CD4-positive, alpha-beta T cell treated with Interferon alpha-2 for 1 hour (primary cell): ENCODE data around the gene CEP70.
"Not testable (repeated sequence)": the region's sequence is repeated elsewhere in the genome, so short reads cannot be mapped to it uniquely, and the experiment has no call there.

Experiments used
- DNase-seq, 2 donors: peaks; one replicate each; pipeline ENCODE4 v3.0.0-alpha.2; 2020 to 2022

CEP70 gene

GRCh38 chr3:138498991-138499390 is 95.1 kb downstream of the CEP70 start:
- no peak for DNase-seq

- no peak for DNase-seq
Measured at GRCh38 chr3:138497851-138498250, 96.2 kb downstream of the CEP70 start.

GRCh38 chr3:138497021-138497420 is 97.0 kb downstream of the CEP70 start:
- DNase-seq = no peak

GRCh38 chr3:138496436-138496835 is 97.6 kb downstream of the CEP70 start:
- no peak for DNase-seq

- DNase-seq = not testable (repeated sequence)
Measured at GRCh38 chr3:138495638-138496037, 98.4 kb downstream of the CEP70 start.

GRCh38 chr3:138494607-138494929 is 99.5 kb downstream of the CEP70 start:
- no peak for DNase-seq

- no peak for DNase-seq
Measured at GRCh38 chr3:138493804-138494606, 100.1 kb downstream of the CEP70 start.

GRCh38 chr3:138492980-138493675 is 100.9 kb downstream of the CEP70 start:
- DNase-seq = no peak

- DNase-seq = no peak
Measured at GRCh38 chr3:138491971-138492370, 102.1 kb downstream of the CEP70 start.

- not testable (repeated sequence) for DNase-seq
Measured at GRCh38 chr3:138486580-138486979, 107.5 kb downstream of the CEP70 start.

GRCh38 chr3:138484672-138485071 is 109.4 kb downstream of the CEP70 start:
- not testable (repeated sequence) for DNase-seq

GRCh38 chr3:138479438-138479863 is 114.6 kb downstream of the CEP70 start:
- peak in 1 of 2 donors; percentile 33 for DNase-seq

- DNase-seq = no peak
Measured at GRCh38 chr3:138477801-138478200, 116.3 kb downstream of the CEP70 start.

GRCh38 chr3:138477120-138477519 is 116.9 kb downstream of the CEP70 start:
- no peak for DNase-seq

- DNase-seq = no peak
Measured at GRCh38 chr3:138476526-138476925, 117.5 kb downstream of the CEP70 start.

GRCh38 chr3:138474163-138474562 is 119.9 kb downstream of the CEP70 start:
- no peak for DNase-seq

- no peak for DNase-seq
Measured at GRCh38 chr3:138473391-138473790, 120.7 kb downstream of the CEP70 start.

- DNase-seq = no peak
Measured at GRCh38 chr3:138472141-138472825, 121.8 kb downstream of the CEP70 start.

GRCh38 chr3:138471481-138471880 is 122.6 kb downstream of the CEP70 start:
- no peak for DNase-seq

- no peak for DNase-seq
Measured at GRCh38 chr3:138470687-138471086, 123.4 kb downstream of the CEP70 start.

GRCh38 chr3:138469874-138470273 is 124.2 kb downstream of the CEP70 start:
- DNase-seq = no peak

GRCh38 chr3:138468886-138469285 is 125.2 kb downstream of the CEP70 start:
- no peak for DNase-seq

GRCh38 chr3:138468451-138468850 is 125.6 kb downstream of the CEP70 start:
- DNase-seq = no peak

GRCh38 chr3:138467931-138468330 is 126.1 kb downstream of the CEP70 start:
- no peak for DNase-seq
